Epithelial cell of esophagus (primary cell): ENCODE results near the gene MAST2.
A peak's percentile ranks its signal among the peaks of the same experiment; 100 is the strongest.

Source experiments
- DNase-seq: peaks from one replicate; pipeline ENCODE4 v3.0.0; 2010; ENCODE audit warnings: low read depth
- H3K4me3 ChIP-seq: 2 replicates; pipeline ENCODE4 v1.5.1; 2011; ENCODE audit warnings: mild to moderate bottlenecking, low read length, control low read depth
- CTCF ChIP-seq: IDR thresholded peaks from 2 replicates; pipeline ENCODE4 v1.5.1; 2011; ENCODE audit warnings: low read depth, mild to moderate bottlenecking, low read length, control low read depth, inconsistent platforms; ENCODE audit not compliant: insufficient read depth; ENCODE audit errors: missing control alignments

Gene MAST2

GRCh38 chr1:46076343-46076742 is 272.9 kb downstream of the MAST2 start:
- no peak for DNase-seq
- H3K4me3 ChIP-seq, result no peak overlapping the region
- no peak for TF ChIP-seq CTCF

GRCh38 chr1:46077644-46078043 is 274.2 kb downstream of the MAST2 start:
- DNase-seq, result peak; percentile 77
- TF ChIP-seq CTCF, result no peak
- H3K4me3 ChIP-seq, result no peak overlapping the region

- no peak for TF ChIP-seq CTCF
- H3K4me3 ChIP-seq, result no peak overlapping the region
- no peak for DNase-seq
Observed at GRCh38 chr1:46080257-46080656, 276.8 kb downstream of the MAST2 start.

- TF ChIP-seq CTCF, result no peak
- DNase-seq, result no peak
- no peak overlapping the region for H3K4me3 ChIP-seq
Observed at GRCh38 chr1:46081206-46081605, 277.8 kb downstream of the MAST2 start.

GRCh38 chr1:46081619-46082018 is 278.2 kb downstream of the MAST2 start:
- TF ChIP-seq CTCF, result no peak
- H3K4me3 ChIP-seq, result no peak overlapping the region
- no peak for DNase-seq

GRCh38 chr1:46083579-46083978 is 280.2 kb downstream of the MAST2 start:
- no peak for DNase-seq
- no peak overlapping the region for H3K4me3 ChIP-seq
- TF ChIP-seq CTCF, result no peak

- peak; percentile 44 for DNase-seq
- no peak overlapping the region for H3K4me3 ChIP-seq
- no peak for TF ChIP-seq CTCF
Observed at GRCh38 chr1:46084553-46085451, 281.4 kb downstream of the MAST2 start.
